ENCODE results near the gene ZNF629.

DNA sequence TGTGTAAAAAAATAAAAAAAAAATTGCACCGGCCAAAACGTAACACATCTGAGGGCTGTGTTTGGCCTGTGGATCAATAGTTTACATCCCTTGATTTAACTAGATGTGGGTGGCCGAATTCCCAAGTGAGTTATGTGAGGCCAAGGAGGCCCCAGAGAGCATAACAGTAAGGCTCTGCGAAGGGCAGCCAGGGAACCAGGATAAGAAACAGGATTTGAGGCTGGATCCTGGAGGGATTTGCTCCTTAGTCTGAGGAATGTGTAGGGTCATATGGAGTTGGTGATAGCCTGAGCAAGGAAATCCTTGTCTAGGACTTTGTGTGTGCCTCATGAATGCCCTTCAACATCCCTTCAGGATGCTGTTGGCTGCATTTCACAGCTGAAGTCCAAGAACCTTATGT lies 36.8 kb downstream of the ZNF629 start:
- TF ChIP-seq, protein P1, sequence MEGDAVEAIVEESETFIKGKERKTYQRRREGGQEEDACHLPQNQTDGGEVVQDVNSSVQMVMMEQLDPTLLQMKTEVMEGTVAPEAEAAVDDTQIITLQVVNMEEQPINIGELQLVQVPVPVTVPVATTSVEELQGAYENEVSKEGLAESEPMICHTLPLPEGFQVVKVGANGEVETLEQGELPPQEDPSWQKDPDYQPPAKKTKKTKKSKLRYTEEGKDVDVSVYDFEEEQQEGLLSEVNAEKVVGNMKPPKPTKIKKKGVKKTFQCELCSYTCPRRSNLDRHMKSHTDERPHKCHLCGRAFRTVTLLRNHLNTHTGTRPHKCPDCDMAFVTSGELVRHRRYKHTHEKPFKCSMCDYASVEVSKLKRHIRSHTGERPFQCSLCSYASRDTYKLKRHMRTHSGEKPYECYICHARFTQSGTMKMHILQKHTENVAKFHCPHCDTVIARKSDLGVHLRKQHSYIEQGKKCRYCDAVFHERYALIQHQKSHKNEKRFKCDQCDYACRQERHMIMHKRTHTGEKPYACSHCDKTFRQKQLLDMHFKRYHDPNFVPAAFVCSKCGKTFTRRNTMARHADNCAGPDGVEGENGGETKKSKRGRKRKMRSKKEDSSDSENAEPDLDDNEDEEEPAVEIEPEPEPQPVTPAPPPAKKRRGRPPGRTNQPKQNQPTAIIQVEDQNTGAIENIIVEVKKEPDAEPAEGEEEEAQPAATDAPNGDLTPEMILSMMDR (IDR thresholded peaks at IDR 0.05; ENCODE audit: poor library complexity, severe bottlenecking): no peak
- TF ChIP-seq TAF1 (IDR thresholded peaks at IDR 0.05; ENCODE audit: low read depth): no peak
- no peak for TF ChIP-seq POLR2AphosphoS5 (IDR thresholded peaks at IDR 0.05)
- no peak for TF ChIP-seq EP300 (conservative IDR thresholded peaks at IDR 0.05; ENCODE audit: poor library complexity, severe bottlenecking)
- no peak for TF ChIP-seq EZH2 (IDR thresholded peaks at IDR 0.05; ENCODE audit: borderline replicate concordance, insufficient read depth, low read length, poor library complexity, severe bottlenecking)
- no peak for TF ChIP-seq RAD21 (conservative IDR thresholded peaks at IDR 0.05)
- TF ChIP-seq, protein P2, sequence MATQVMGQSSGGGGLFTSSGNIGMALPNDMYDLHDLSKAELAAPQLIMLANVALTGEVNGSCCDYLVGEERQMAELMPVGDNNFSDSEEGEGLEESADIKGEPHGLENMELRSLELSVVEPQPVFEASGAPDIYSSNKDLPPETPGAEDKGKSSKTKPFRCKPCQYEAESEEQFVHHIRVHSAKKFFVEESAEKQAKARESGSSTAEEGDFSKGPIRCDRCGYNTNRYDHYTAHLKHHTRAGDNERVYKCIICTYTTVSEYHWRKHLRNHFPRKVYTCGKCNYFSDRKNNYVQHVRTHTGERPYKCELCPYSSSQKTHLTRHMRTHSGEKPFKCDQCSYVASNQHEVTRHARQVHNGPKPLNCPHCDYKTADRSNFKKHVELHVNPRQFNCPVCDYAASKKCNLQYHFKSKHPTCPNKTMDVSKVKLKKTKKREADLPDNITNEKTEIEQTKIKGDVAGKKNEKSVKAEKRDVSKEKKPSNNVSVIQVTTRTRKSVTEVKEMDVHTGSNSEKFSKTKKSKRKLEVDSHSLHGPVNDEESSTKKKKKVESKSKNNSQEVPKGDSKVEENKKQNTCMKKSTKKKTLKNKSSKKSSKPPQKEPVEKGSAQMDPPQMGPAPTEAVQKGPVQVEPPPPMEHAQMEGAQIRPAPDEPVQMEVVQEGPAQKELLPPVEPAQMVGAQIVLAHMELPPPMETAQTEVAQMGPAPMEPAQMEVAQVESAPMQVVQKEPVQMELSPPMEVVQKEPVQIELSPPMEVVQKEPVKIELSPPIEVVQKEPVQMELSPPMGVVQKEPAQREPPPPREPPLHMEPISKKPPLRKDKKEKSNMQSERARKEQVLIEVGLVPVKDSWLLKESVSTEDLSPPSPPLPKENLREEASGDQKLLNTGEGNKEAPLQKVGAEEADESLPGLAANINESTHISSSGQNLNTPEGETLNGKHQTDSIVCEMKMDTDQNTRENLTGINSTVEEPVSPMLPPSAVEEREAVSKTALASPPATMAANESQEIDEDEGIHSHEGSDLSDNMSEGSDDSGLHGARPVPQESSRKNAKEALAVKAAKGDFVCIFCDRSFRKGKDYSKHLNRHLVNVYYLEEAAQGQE (IDR thresholded peaks at IDR 0.05; ENCODE audit: borderline replicate concordance): no peak
- TF ChIP-seq MXI1 (conservative IDR thresholded peaks at IDR 0.05; ENCODE audit: poor library complexity, severe bottlenecking): no peak
